HG03571 (cell line): ENCODE data around the gene TRAPPC10.

ENCODE experiments used
- ATAC-seq: cut with Tn5 transposase; IDR thresholded peaks from one replicate; pipeline ENCODE4 v1.9.1; 2021; ENCODE audit not compliant: unreplicated experiment

TRAPPC10 gene

GRCh38 chr21:44003307-44003966 lies 8.7 kb upstream of the TRAPPC10 start:
- ATAC-seq, result no peak

DNA sequence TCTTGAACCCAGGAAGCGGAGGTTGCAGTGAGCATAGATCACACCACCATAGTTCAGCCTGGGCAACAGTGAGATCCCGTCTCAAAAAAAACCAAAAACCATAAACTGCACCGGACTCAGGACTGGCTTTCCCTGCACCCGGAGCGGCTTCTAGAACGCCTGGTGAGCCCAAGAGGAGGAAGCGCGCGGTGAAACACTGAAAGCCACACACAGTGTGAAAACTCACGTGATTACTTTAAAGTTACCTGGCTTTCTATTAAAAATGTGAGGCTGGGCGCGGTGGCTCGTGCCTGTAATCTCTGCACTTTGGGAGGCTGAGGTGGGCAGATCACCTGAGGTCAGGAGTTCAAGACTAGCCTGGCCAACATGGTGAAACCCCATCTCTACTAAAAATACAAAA lies 7.0 kb upstream of the TRAPPC10 start:
- ATAC-seq, result no peak

- ATAC-seq, result no peak
These were observed 6.5 kb upstream of the TRAPPC10 start for GRCh38 chr21:44005593-44005992.

GRCh38 chr21:44006017-44006619 lies 6.0 kb upstream of the TRAPPC10 start:
- ATAC-seq, result no peak

- ATAC-seq, result no peak
These were observed 5.5 kb upstream of the TRAPPC10 start for GRCh38 chr21:44006656-44007055.

GRCh38 chr21:44010429-44010828 lies 1.7 kb upstream of the TRAPPC10 start:
- no peak for ATAC-seq

- ATAC-seq, result no peak
These were observed 986 bp upstream of the TRAPPC10 start for GRCh38 chr21:44011123-44011522.

GRCh38 chr21:44012474-44013379 lies 618 bp downstream of the TRAPPC10 start:
- ATAC-seq, result peak; percentile 63

GRCh38 chr21:44013380-44014088 lies 1.4 kb downstream of the TRAPPC10 start:
- ATAC-seq, result no peak

GRCh38 chr21:44017601-44018000 lies 5.5 kb downstream of the TRAPPC10 start:
- ATAC-seq, result no peak

DNA sequence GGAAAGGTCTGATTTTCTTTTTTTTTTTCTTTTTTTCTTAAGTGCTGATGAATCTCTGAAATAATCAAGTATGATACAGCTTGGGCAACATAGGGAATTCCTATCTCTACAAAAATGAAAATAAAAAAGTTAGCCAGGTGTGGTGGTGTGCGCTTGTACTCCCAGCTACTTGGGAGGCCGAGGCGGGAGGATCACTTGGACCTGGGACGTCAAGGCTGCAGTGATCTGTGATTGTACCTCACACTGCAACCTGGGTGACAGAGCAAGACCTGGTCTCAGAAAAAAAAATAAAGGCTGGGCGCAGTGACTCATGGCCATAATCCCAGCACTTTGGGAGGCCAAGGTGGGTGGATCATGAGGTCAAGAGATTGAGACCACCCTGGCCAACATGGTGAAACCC lies 6.0 kb downstream of the TRAPPC10 start:
- no peak for ATAC-seq

DNA sequence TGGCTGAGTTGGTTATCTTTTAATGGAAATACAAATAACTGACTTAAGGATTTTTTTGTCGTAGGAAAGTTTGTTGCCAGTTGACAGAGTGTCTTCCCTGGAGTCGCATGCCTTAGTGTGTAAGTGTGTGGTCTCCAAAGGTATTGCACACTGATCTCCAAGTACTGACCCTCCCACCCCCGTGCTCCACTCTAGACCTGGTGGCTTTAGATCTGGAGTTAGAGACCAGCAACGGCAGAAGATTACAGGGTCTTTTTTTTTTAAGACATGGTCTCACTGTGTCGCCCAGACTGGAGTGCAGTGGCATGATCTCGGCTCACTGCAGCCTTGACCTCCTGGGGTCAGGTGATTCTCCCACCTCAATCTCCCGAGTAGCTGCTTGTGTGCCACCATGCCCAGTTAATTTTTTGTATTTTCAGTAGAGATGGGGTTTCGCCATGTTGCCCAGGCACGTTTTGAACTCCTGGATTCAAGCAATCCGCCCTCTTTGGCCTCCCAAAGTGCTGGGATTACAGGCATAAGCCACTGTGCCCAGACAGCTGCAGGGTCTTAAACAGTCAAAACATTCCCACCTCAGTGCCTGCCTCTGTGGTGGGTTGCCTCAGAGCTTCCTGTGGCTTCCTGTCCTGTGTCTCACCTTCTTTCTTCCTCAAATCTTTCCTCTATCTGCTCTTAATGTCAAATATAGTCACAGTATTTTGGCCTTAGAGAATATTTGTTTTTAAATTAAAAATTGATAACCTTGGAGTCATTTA lies 6.9 kb downstream of the TRAPPC10 start:
- ATAC-seq, result no peak

DNA sequence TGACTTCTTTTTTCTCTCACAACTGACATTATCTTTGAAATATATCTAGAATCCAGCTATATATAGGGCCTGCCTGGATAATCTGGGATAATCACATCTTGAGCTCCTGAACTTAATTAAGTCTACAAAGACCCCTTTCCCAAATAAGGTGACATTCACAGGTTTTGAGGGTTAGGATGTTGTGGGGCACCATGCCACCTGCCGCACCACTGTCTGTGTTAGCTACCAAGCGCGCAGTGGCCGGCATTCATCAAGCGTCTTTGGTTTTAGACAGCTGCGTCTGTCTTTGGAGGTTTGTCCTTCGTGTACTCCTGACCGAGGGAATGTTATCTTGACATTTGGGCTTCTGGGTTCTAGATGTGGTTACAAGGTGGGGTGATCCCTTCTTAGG lies 7.5 kb downstream of the TRAPPC10 start:
- ATAC-seq, result no peak

DNA sequence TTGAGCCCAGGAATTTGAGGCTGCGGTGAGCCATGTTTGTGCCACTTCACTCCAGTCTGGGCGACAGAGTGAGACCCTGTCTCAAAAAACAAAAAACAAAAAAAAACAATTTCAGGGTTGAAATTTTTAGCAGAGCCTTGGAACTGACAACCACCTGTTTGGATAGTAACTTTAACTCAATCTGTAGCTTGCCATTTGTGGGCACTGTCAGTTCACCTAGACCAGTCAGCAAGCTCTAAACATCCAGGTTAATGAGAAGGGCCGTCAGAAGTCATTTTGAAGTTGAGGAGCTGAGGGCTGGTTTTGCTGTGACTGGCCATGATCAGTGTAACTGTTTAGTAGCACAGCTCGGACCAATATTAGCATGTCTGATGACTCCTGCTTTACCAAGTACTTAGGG lies 8.4 kb downstream of the TRAPPC10 start:
- ATAC-seq, result no peak

DNA sequence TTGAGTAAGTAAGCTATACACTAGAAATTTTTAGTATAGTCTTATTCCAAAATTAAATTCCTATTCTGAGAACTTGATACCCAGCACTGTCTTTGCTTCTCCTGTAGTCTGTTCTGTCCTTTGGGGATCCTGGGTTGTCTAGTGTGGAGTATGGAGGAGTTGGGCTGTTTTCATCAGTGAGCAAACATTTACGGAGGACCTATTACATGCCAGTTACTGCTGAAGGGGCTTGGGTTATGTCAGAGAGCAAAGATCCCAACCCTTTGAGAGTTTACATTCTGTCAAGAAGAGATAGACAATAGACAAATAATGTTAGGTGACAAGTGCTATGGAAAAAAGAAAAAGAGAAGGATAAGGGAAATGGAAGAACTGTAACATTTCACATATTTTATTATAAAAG lies 9.0 kb downstream of the TRAPPC10 start:
- ATAC-seq, result no peak

GRCh38 chr21:44024257-44024656 lies 12.1 kb downstream of the TRAPPC10 start:
- ATAC-seq, result no peak

DNA sequence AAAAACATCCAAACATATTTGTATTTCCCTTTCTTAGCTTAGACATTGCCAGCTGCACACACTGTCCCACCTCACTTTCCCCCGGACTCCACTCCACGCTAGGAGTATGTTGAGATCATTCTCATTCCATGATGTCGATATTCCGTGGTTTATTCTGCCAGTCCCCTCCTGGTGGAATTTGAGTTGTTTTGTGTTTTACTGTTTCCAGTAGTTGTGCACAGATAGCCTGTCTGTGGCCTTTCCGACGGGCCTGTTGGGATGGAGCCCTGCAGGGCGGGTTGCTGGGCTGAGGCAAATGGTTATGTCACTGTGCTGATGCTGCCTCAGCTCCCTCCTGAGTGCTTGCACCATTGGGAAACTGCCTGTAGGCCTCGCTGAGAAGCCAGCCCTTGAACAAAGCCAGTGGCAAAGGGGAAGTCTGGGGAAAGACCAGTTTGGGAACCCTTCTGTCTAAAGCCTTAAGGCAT lies 12.8 kb downstream of the TRAPPC10 start:
- no peak for ATAC-seq

GRCh38 chr21:44027607-44028286 lies 15.6 kb downstream of the TRAPPC10 start:
- ATAC-seq, result no peak

- ATAC-seq, result no peak
These were observed 16.2 kb downstream of the TRAPPC10 start for GRCh38 chr21:44028287-44028659.
